ENCODE results near the gene BICC1. TPM values are rescaled to one million over a fixed set of nuclear protein-coding genes. Genes with fewer than 3 reads are reported as not detected.
"Not testable (repeated sequence)": the region's sequence is repeated elsewhere in the genome, so short reads cannot be mapped to it uniquely, and the experiment has no call there.

BICC1 gene
- polyA plus RNA-seq, 5 donors: 27.2 to 43.9 (median 37.5) TPM

DNA sequence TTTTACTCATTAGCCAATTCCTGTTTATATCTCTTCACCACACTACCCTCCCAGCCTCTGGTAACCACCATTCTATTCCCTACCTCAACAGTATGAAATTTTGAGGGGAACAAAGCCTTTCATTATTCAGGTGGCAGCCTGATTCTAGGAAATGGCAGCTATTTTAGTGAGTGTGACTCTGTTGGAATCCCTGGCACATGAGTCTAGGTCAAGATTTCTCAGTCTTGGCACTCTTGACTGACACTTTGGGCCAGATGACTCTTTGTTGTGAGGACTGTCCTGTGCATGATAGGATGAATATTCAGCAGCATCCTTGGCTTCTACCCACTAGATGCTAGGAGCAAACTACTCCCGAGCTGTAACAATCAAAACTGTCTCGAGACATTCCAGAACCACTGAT lies 341.0 kb downstream of the BICC1 start:
- DNase-seq: no peak

DNA sequence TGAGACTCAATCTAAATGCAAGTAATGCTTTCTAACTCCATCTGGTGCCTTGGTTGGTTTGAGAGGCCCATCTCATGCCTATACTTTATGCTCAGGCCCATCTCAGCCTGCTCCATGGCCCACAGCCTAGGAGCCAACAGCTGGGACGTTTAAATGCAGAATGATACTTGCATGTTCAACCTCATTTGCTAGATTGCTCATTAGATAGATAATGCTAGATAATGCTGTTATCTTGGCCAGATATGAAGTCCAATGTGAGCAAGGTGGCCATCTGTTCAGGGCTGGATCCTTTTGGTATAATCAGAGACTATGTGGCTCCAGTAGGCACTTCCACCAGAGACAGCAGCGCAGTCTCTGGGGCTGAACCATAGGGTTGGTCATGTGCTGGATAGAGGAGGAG lies 342.1 kb downstream of the BICC1 start:
- no peak for DNase-seq

DNA sequence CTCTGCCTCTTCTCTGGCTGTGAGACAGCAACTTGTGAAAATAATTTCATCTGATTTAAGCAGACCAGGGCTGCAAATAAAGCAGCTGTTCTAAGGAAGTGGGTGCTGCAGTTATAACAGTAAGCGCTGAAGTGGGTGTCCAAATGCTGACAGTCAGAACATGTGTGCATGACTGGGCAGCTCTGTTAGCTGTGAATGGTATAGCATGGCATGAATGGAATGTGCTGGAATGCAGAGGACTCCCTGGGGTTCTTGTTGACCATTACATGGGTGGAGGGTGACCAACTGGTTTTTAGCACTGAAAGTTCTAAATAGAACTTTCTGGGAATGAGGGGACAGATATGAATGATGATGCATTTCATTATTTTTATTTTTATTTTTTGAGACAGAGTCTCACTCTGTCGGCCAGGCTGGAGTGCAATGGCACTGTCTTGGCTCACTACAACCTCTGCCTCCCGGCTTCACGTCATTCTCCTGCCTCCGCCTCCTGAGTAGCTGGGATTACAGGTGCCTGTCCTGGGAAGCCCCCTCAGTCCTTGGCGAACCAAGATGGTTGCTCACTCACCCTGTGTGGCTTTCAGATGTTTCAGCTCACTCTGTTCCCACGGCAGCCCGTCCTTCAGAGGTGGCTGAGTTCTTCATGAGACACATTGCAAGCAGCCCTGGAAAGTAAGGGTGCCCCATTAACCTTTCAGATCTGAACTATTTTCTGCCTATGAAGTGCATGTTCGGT lies 344.0 kb downstream of the BICC1 start:
- DNase-seq: no peak

DNA sequence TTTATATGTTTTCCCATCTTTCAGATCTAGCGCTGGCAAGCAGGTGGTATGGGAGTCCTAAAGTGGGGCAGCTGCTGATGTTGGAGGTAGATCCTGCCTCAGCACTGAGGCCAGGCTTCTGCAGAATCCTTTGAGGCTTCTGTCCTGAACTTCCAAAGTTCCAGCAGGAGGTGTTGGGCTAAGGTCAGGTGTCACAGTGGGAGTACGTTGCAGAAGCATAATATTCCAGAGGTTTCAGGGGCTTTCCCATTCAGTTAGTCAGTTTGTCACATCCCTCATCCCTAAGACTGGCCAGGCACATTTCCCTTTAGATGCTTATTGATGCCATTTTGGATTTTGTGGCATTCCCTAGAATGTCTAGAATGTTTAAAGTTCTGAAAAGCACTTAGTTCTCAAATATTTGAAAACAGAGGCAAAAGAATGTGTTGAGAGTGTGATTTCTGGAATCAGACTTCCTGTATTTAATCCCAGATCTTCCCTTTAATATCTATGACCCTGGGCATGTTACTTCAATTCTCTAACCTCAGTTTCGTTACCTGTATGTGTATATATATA lies 344.7 kb downstream of the BICC1 start:
- DNase-seq: no peak

DNA sequence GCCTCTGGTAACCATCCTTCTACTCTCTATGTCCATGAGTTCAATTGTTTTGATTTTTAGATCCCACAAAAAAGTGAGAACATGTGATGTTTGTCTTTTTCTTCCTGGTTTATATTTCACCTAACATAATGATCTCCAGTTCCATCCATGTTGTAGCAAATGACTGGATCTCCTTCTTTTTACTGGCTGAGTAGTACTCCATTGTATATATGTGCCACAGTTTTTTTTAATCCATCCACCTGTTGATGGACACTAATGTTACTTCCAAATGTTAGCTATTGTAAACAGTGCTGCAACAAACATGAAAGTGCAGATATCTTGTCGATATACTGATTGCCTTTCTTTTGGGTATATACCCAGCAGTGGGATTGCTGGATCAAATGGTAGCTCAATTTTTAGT lies 345.5 kb downstream of the BICC1 start:
- DNase-seq: not testable (repeated sequence)

DNA sequence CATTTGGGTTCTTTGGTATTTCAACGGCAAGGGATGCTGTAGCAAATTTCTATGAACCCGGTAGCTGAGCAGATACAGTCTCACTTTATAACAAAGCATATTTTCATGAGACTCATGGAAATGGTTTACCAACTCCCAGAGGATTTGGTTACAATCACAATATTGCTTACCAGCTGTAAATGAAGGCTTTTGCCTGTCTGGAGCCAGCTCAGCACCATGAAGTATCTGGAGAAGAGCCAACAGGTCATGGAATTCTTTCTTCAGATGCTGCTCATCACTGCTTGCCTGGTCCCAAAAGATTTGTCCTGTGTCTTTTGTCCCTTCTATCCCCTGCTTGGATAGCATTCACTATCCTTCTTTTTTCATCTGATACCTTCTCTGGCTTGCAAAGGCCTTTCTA lies 346.9 kb downstream of the BICC1 start:
- no peak for DNase-seq

DNA sequence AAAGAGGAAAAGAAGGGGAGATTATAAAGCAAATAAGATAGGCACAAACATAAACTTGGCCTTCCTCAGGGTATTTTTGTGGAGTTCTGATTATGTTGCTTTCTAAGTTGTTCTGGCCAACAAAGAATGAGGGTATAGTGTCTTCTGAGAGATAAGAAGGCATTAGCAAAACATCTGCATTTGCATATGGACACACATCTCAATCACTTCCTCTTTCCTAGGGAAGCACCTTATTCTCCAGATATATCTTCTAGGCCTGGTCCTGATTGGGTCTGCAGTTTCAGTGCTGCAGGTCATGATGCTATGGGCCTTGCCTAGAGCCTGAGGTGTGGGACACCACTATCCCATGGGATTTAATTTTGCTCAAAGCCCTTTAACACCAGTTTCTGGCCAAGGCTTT lies 355.0 kb downstream of the BICC1 start:
- DNase-seq: no peak

DNA sequence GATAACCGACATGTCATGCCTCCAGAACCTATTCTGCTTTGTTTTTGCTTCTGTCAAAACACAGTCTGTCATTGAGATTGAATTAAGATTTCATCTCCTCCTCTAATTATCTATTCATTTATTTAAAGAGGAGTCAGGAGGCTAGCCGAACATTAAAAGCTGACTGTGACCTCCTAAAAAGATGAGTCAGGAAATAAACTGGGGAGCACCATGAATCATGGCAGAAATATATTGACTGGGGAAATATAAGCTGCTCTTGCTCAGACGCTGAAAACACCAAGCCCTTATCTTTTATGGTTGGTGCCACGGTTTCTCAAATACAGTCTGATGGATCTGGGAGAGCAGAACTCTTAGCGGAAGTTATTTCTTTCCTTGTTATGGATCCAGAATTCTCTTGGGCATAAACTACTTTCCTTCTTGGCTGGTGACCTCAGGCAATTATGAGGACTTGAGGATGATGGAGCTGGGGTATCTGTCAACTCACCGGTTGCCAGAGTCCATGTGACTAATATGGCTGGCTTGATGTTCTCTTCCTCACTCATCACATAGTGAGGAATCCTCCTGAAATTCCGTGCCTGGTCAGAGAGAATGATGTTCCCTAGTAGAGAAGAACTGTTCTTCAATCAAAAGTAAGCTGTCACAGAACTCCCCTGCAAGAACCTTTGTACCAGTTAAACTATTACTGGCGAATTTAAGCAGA lies 356.2 kb downstream of the BICC1 start:
- no peak for DNase-seq

DNA sequence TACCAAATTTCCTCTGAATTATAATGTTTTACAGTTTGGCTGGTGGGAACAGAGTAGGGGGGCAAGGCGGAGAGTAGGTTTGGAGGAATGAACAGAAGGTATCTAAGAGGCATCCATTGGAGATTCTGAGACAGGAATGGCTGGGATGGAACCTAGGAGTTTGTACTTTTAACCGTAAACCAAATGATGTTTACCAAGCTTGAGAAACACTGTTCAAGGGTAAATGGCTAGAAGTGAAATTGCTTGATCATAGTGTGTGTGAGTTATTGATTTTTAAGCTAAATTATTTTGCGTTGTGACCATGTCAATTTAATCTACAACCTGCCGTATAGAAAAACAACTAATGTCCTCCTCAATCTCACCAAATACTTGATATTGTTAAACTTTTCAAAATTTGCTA lies 357.4 kb downstream of the BICC1 start:
- DNase-seq: no peak

DNA sequence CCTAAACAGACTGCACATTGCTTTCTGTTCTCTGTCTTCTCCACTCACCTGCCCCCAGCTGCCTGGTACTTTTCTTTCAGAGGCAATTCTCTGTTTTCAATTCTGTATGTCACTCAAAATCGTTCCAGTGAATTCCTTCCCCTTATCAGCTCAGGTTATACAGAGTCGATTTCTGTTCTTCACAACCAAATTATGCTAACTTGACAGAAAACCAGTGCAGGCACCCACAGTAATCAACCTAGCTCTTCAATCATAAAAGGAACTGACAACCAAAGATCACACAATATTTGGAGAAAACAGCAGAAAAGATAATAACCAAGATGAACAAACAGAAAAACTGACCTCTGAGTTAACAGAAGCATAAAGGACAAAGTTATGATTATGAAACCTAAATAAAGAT lies 360.5 kb downstream of the BICC1 start:
- no peak for DNase-seq

Other genes starting within 250 kb of the BICC1 start
- gene IPMK, start 245.0 kb upstream of the BICC1 start, polyA plus RNA-seq (ENCODE audit: insufficient read depth in 1 of 5, insufficient read length in 5 of 5, low replicate concordance in 1 of 5): 1 to 10 TPM; 4.4 to 8.9 (median 7.1) TPM
- 10 to 100 TPM; 19.1 to 26.3 (median 22.4) TPM for gene CISD1, start 243.7 kb upstream of the BICC1 start, polyA plus RNA-seq (ENCODE audit: insufficient read depth in 1 of 5, insufficient read length in 5 of 5, low replicate concordance in 1 of 5)
- 10 to 100 TPM; 26.8 to 45.4 (median 33.6) TPM for gene UBE2D1, start 177.9 kb upstream of the BICC1 start, polyA plus RNA-seq (ENCODE audit: insufficient read depth in 1 of 5, insufficient read length in 5 of 5, low replicate concordance in 1 of 5)
- 10 to 100 TPM; 45.4 to 72.9 (median 66.0) TPM for gene TFAM, start 127.5 kb upstream of the BICC1 start, polyA plus RNA-seq (ENCODE audit: insufficient read depth in 1 of 5, insufficient read length in 5 of 5, low replicate concordance in 1 of 5)